ENCODE measurements around the gene METTL27.

DNA sequence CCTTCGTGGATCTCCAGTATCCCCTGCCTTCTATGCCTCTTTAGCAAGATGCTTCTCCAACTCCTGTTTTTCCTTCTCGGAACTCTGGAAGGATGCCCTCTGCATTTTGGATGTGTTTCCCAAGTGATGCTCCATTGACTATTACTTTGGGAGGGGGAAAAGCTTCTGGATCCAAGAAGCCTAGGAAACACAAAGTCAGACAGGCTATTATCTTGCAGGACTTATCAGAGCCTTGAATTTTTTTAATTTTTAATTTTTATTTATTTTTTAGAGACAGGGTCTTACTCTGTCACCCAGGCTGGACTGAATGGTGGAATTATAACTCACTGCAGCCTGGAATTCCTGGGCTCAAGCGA is 39.7 kb upstream of the METTL27 start:
- TF ChIP-seq, protein P1, sequence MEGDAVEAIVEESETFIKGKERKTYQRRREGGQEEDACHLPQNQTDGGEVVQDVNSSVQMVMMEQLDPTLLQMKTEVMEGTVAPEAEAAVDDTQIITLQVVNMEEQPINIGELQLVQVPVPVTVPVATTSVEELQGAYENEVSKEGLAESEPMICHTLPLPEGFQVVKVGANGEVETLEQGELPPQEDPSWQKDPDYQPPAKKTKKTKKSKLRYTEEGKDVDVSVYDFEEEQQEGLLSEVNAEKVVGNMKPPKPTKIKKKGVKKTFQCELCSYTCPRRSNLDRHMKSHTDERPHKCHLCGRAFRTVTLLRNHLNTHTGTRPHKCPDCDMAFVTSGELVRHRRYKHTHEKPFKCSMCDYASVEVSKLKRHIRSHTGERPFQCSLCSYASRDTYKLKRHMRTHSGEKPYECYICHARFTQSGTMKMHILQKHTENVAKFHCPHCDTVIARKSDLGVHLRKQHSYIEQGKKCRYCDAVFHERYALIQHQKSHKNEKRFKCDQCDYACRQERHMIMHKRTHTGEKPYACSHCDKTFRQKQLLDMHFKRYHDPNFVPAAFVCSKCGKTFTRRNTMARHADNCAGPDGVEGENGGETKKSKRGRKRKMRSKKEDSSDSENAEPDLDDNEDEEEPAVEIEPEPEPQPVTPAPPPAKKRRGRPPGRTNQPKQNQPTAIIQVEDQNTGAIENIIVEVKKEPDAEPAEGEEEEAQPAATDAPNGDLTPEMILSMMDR (IDR thresholded peaks at IDR 0.05; ENCODE audit: low read depth, low read length, missing input control) = no peak
- TF ChIP-seq, protein P2, sequence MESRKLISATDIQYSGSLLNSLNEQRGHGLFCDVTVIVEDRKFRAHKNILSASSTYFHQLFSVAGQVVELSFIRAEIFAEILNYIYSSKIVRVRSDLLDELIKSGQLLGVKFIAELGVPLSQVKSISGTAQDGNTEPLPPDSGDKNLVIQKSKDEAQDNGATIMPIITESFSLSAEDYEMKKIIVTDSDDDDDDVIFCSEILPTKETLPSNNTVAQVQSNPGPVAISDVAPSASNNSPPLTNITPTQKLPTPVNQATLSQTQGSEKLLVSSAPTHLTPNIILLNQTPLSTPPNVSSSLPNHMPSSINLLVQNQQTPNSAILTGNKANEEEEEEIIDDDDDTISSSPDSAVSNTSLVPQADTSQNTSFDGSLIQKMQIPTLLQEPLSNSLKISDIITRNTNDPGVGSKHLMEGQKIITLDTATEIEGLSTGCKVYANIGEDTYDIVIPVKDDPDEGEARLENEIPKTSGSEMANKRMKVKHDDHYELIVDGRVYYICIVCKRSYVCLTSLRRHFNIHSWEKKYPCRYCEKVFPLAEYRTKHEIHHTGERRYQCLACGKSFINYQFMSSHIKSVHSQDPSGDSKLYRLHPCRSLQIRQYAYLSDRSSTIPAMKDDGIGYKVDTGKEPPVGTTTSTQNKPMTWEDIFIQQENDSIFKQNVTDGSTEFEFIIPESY (IDR thresholded peaks at IDR 0.05) = no peak
- TF ChIP-seq TAF1 (conservative IDR thresholded peaks at IDR 0.05) (no peak), SP1 (IDR thresholded peaks at IDR 0.05) (no peak), HNF4G (IDR thresholded peaks at IDR 0.05) (no peak), GABPA (IDR thresholded peaks at IDR 0.05 in 1 of 2, conservative IDR thresholded peaks at IDR 0.05 in 1 of 2) (no peak), RAD21 (IDR thresholded peaks at IDR 0.05) (no peak), RXRA (IDR thresholded peaks at IDR 0.05) (no peak)
- TF ChIP-seq, protein P3, sequence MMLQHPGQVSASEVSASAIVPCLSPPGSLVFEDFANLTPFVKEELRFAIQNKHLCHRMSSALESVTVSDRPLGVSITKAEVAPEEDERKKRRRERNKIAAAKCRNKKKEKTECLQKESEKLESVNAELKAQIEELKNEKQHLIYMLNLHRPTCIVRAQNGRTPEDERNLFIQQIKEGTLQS (IDR thresholded peaks at IDR 0.05) = no peak

Measured in liver (tissue), 3 donors.